BJ (cell line): ENCODE data around the gene CD19. TPM values are rescaled to one million over a fixed set of nuclear protein-coding genes. Genes with fewer than 3 reads are reported as not detected.

Source experiments
- CTCF ChIA-PET: fragments of 350-600 bp; formaldehyde crosslinking; extraction: SDS; loops from one replicate; lab custom pipeline; 2021; ENCODE audit warnings: antibody characterized with exemption, inconsistent platforms; lab: Yijun Ruan, JAX
- POLR2A ChIA-PET: fragments of 300-600 bp; sonication (Branson Sonifier 250); formaldehyde crosslinking; extraction: SDS; loops from one replicate; lab custom pipeline; 2021; ENCODE audit warnings: antibody characterized with exemption; lab: Charles Lee
- DNase-seq: peaks from one replicate; pipeline ENCODE4 v3.0.0-alpha.2; 2011; ENCODE audit warnings: low read depth
- H3K27me3 ChIP-seq: 2 replicates; pipeline ENCODE4 v1.6.0; 2011; ENCODE audit warnings: low read length; ENCODE audit not compliant: control insufficient read depth, insufficient read depth
- H3K36me3 ChIP-seq: 2 replicates; pipeline ENCODE4 v1.5.1; 2011; ENCODE audit warnings: low read length; ENCODE audit not compliant: control insufficient read depth, insufficient read depth
- H3K4me3 ChIP-seq: 2 replicates; pipeline ENCODE4 v1.5.1; 2011; ENCODE audit warnings: low read depth, mild to moderate bottlenecking, control low read depth, low read length
- CTCF ChIP-seq: IDR thresholded peaks from 2 replicates; pipeline ENCODE4 v1.5.1; 2011; ENCODE audit warnings: low read depth, mild to moderate bottlenecking, control low read depth, inconsistent platforms, low read length, moderate library complexity; ENCODE audit not compliant: insufficient read depth
- polyA plus RNA-seq: library from polyadenylated mRNA; depleted of rRNA; stranded (reverse); fragments of >200 nt; gene quantifications from 2 replicates; pipeline ENCODE4 v1.2.3, GENCODE V29; 2011; rRNA removed

CD19 gene
- polyA plus RNA-seq, 1 experiment, result not detected

GRCh38 chr16:28985211-28986041, 53.7 kb downstream of the CD19 start:
- peaks cover 47% of the 10 kb centered on the region for H3K36me3 ChIP-seq
- DNase-seq, result no peak
- ChIA-PET POLR2A (no interaction called here), CTCF (no interaction called here)
- H3K4me3 ChIP-seq, result no peak overlapping the region
- no peaks in the 10 kb centered on the region for H3K27me3 ChIP-seq
- no peak for TF ChIP-seq CTCF

GRCh38 chr16:28986046-28986445, 54.3 kb downstream of the CD19 start:
- H3K27me3 ChIP-seq, result no peaks in the 10 kb centered on the region
- POLR2A ChIA-PET, result no interaction called here
- DNase-seq, result no peak
- CTCF ChIA-PET, result no interaction called here
- H3K36me3 ChIP-seq, result peaks cover 46% of the 10 kb centered on the region
- TF ChIP-seq CTCF, result no peak
- no peak overlapping the region for H3K4me3 ChIP-seq

- no peak for DNase-seq
- ChIA-PET POLR2A (no interaction called here), CTCF (no interaction called here)
- TF ChIP-seq CTCF, result no peak
- Histone ChIP-seq H3K27me3 (no peaks in the 10 kb centered on the region), H3K36me3 (peaks cover 43% of the 10 kb centered on the region), H3K4me3 (no peak overlapping the region)
Observed at GRCh38 chr16:28986492-28986891, 54.7 kb downstream of the CD19 start.

GRCh38 chr16:28987170-28987853, 55.5 kb downstream of the CD19 start:
- no peak overlapping the region for H3K4me3 ChIP-seq
- H3K36me3 ChIP-seq, result peaks cover 37% of the 10 kb centered on the region
- TF ChIP-seq CTCF, result no peak
- ChIA-PET POLR2A (no interaction called here), CTCF (interaction anchor here (0.8 kb wide), 1 partner anchor 14 kb away, joined by 4 read pairs; no protein-coding TSS in a partner anchor)
- no peak for DNase-seq
- H3K27me3 ChIP-seq, result no peaks in the 10 kb centered on the region

Other genes starting within 250 kb of the CD19 start
- 349 and 418 TPM in 2 replicates for gene EIF3C, start 220.5 kb upstream of the CD19 start, polyA plus RNA-seq
- gene NPIPB9, start 180.2 kb upstream of the CD19 start, polyA plus RNA-seq, result 0.16 and 0.20 TPM in 2 replicates
- 17.8 and 19.9 TPM in 2 replicates for gene ATXN2L, start 109.0 kb upstream of the CD19 start, polyA plus RNA-seq
- 77.2 and 118 TPM in 2 replicates for gene TUFM, start 85.6 kb upstream of the CD19 start, polyA plus RNA-seq
- 14.6 and 24.7 TPM in 2 replicates for gene SH2B1, start 68.1 kb upstream of the CD19 start, polyA plus RNA-seq
- 0.38 and 0.44 TPM in 2 replicates for gene ATP2A1, start 53.5 kb upstream of the CD19 start, polyA plus RNA-seq
- 14.5 and 20.4 TPM in 2 replicates for gene RABEP2, start 6.7 kb upstream of the CD19 start, polyA plus RNA-seq
- 23.6 and 30.7 TPM in 2 replicates for gene NFATC2IP, start 19.0 kb downstream of the CD19 start, polyA plus RNA-seq
- 20.4 and 52.7 TPM in 2 replicates for gene SPNS1, start 42.8 kb downstream of the CD19 start, polyA plus RNA-seq
- gene LAT, start 53.1 kb downstream of the CD19 start, polyA plus RNA-seq, result 3.1 and 6.3 TPM in 2 replicates